Left lung (tissue), 10 donors: ENCODE measurements around the gene PIK3R3. TPM values are rescaled to one million over a fixed set of nuclear protein-coding genes. Genes with fewer than 3 reads are reported as not detected.
A peak's percentile ranks its signal among the peaks of the same experiment; 100 is the strongest.

Source experiments
- ATAC-seq: fragments of 200-7000 bp; cut with Tn5 transposase; one replicate; pipeline ENCODE4 v1.9.1; 2020; ENCODE audit warnings: moderate library complexity
- DNase-seq, 4 donors: peaks; one replicate each; pipeline ENCODE4 v3.0.0-alpha.2; 2013 to 2020
- H3K27ac ChIP-seq, 2 donors: fragments of 200-600 bp; sonication (generic) in 1 of 2; one replicate each; pipeline versions ENCODE4 v1.5.0 to v1.8.0; 2020 to 2021
- H3K27me3 ChIP-seq, 2 donors: fragments of 200-600 bp; sonication (generic) in 1 of 2; one replicate each; pipeline versions ENCODE4 v1.5.0 to v1.8.0; 2020 to 2021
- H3K36me3 ChIP-seq, 2 donors: fragments of 200-600 bp; sonication (generic) in 1 of 2; one replicate each; pipeline versions ENCODE4 v1.5.0 to v1.8.0; 2020 to 2021
- H3K4me1 ChIP-seq, 2 donors: fragments of 200-600 bp; one replicate each; pipeline ENCODE4 v1.8.0; 2021
- H3K4me3 ChIP-seq, 2 donors: fragments of 200-600 bp; sonication (generic) in 1 of 2; one replicate each; pipeline versions ENCODE4 v1.5.0 to v1.8.0; 2020 to 2021; ENCODE audit warnings: mild to moderate bottlenecking in 1 of 2
- H3K9me3 ChIP-seq, 2 donors: fragments of 200-600 bp; sonication (generic) in 1 of 2; one replicate each; pipeline versions ENCODE4 v1.5.0 to v1.8.0; 2020 to 2021
- intact Hi-C, 2 donors: fragments of 100-400 bp; cut with DNase I; formaldehyde crosslinking; loops; one replicate each; pipeline versions ENCODE4 v1.11.2 to v1.14.2; 2022
- polyA plus RNA-seq, 6 donors: library from polyadenylated mRNA; unstranded; fragments of 120-200 nt; gene quantifications; one replicate each; pipeline ENCODE4 v1.2.1, GENCODE V29; 2013; ENCODE audit not compliant: insufficient read length in 6 of 6
- total RNA-seq, 2 donors: library from RNA; stranded (reverse); fragmentation: NEBNext Ultra II Directional; extraction: Animal tissue kit (Norgen Biotek cat#: 25700); gene quantifications; one replicate each; pipeline ENCODE4 v1.2.1, GENCODE V29; 2021
- TF ChIP-seq, protein P1 (sequence below), 2 donors: fragments of 200-600 bp; sonication (generic) in 1 of 2; IDR thresholded peaks; one replicate each; pipeline versions ENCODE4 v1.5.0 to v1.8.0; 2021; ENCODE audit warnings: antibody characterized with exemption in 2 of 2
- donor health status: DM: no; HTN: yes; CAD: no.
- donor health status: DM: no; HTN: no; CAD: no.

Gene PIK3R3
- total and polyA plus RNA-seq, 8 donors = 15.2 to 46.5 (median 22.6) TPM

DNA sequence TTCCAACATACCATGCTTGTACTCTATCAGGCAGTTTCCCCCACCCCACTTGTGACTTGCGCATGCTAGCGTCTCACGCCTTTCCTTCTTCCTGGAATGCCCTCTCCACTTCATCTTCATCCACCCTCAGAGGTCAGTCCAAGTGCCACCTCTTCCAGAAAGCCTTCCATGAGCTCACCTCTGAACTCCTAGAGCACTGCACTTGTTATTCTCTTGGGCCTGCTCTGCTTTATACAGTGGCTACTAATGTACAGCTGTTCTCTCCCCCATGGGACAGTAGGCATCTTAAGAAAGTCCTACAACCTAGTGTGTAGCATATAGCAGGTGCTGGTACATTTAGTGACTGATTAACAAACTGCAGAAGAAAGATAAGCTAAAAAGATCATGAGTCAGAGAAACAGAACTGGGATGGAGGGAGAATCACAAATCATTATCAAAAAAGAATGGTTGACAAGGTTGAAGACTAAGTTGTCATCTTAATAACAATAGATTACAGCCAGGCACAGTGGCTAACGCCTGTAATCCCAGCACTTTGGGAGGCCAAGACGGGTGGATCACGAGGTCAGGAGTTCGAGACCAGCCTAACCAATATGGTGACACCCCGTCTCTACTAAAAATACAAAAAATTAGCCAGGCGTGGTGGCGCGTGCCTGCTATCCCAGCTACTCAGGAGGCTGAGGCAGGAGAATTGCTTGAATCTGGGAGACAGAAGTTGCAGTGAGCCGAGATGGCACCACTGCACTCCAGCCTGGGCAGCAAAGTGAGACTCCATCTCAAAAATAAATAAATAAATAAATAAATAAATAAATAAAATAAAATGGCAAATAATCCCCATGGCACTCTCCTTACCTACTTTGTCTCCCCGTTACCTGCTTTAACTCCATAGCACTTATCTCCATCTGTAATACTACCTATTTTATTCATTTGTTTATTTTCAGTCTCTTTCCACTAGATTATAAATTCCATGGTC lies 26.2 kb upstream of the PIK3R3 start:
- no peaks in the 10 kb centered on the region for H3K4me1 ChIP-seq
- H3K9me3 ChIP-seq = no peaks in the 10 kb centered on the region
- TF ChIP-seq, protein P1, sequence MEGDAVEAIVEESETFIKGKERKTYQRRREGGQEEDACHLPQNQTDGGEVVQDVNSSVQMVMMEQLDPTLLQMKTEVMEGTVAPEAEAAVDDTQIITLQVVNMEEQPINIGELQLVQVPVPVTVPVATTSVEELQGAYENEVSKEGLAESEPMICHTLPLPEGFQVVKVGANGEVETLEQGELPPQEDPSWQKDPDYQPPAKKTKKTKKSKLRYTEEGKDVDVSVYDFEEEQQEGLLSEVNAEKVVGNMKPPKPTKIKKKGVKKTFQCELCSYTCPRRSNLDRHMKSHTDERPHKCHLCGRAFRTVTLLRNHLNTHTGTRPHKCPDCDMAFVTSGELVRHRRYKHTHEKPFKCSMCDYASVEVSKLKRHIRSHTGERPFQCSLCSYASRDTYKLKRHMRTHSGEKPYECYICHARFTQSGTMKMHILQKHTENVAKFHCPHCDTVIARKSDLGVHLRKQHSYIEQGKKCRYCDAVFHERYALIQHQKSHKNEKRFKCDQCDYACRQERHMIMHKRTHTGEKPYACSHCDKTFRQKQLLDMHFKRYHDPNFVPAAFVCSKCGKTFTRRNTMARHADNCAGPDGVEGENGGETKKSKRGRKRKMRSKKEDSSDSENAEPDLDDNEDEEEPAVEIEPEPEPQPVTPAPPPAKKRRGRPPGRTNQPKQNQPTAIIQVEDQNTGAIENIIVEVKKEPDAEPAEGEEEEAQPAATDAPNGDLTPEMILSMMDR (IDR thresholded peaks at IDR 0.05) = no peak
- H3K36me3 ChIP-seq = no peaks in the 10 kb centered on the region
- ATAC-seq (peak; percentile 55), DNase-seq (no peak)
- no peak overlapping the region for H3K27ac ChIP-seq
- intact Hi-C loops = no loop called here
- no peaks in the 10 kb centered on the region for H3K27me3 ChIP-seq
- no peak overlapping the region for H3K4me3 ChIP-seq

- Histone ChIP-seq H3K27me3 (no peaks in the 10 kb centered on the region), H3K9me3 (no peaks in the 10 kb centered on the region), H3K27ac (no peak overlapping the region), H3K36me3 (no peaks in the 10 kb centered on the region), H3K4me1 (no peaks in the 10 kb centered on the region), H3K4me3 (no peak overlapping the region)
- intact Hi-C loops = no loop called here
- DNase-seq (no peak), ATAC-seq (no peak)
- TF ChIP-seq, protein P1 (IDR thresholded peaks at IDR 0.05) = no peak
Observed at GRCh38 chr1:46157916-46158311, 25.5 kb upstream of the PIK3R3 start.

DNA sequence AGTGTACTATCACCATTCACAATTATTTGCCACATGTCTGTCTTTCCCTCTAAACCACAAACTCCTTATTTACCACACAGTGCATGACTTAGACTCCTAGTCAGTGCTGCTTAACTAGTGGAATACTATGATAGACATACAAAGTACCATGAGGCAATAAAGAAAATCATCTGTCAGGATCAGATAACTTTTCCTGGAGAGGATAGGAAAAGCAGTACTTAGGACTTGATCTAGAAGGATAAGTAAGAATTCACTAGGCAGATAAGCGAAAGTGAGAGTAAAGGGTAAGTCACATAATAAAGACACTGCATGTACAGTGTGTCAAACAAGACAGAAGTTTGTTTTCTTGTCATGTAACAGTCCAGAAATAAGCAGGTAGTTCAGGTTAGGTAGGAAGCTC lies 21.3 kb upstream of the PIK3R3 start:
- no peak overlapping the region for H3K27ac ChIP-seq
- no peaks in the 10 kb centered on the region for H3K36me3 ChIP-seq
- DNase-seq (no peak), ATAC-seq (no peak)
- H3K27me3 ChIP-seq = no peaks in the 10 kb centered on the region
- TF ChIP-seq, protein P1 (IDR thresholded peaks at IDR 0.05) = no peak
- no peaks in the 10 kb centered on the region for H3K9me3 ChIP-seq
- no peaks in the 10 kb centered on the region for H3K4me1 ChIP-seq
- no peak overlapping the region for H3K4me3 ChIP-seq
- intact Hi-C loops = no loop called here

DNA sequence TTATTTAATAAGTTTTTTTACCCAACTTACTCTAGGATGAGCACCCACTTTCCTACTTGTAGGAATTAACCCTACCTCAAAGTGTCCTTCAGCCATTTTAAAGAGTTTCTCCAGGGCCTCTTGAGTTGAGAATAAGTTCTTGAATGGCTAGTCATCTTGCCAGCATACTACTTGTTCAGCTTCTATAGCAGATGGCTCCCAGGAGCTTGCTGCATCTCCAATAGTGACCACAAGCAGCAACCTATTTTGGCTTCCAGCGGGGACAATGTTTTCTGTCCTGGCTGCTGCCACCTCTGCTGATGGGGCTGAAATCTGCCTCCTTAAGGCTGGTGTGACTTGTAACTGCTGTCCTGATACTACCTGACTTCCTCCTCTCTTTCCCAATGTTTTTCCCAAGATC lies 20.8 kb upstream of the PIK3R3 start:
- ATAC-seq (peak; percentile 71), DNase-seq (no peak)
- no peaks in the 10 kb centered on the region for H3K9me3 ChIP-seq
- H3K27ac ChIP-seq = no peak overlapping the region
- intact Hi-C loops = no loop called here
- TF ChIP-seq, protein P1 (IDR thresholded peaks at IDR 0.05) = no peak
- H3K27me3 ChIP-seq = no peaks in the 10 kb centered on the region
- H3K4me3 ChIP-seq = no peak overlapping the region
- H3K36me3 ChIP-seq = no peaks in the 10 kb centered on the region
- H3K4me1 ChIP-seq = no peaks in the 10 kb centered on the region

DNA sequence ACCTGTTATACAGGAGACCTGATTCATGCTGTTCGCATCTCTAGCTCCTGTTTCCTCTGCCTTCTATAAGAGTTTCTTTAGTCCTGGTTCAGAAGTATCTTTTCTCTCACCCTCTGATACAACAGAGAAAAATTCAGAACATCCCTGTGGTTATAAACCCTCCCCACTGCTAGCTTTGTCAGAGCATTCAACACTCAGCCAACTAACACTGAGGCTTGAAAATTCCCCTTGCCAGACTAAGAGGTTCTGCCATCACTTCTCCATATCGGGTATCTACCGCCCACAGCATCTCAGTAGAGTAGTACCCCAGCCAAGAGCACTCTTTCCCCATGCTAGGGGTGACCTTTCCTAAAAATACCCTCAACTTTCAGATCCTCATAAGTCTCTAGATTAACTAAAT lies 19.6 kb upstream of the PIK3R3 start:
- no peaks in the 10 kb centered on the region for H3K27me3 ChIP-seq
- TF ChIP-seq, protein P1 (IDR thresholded peaks at IDR 0.05) = no peak
- no peak overlapping the region for H3K4me3 ChIP-seq
- H3K27ac ChIP-seq = no peak overlapping the region
- H3K4me1 ChIP-seq = no peaks in the 10 kb centered on the region
- no peaks in the 10 kb centered on the region for H3K9me3 ChIP-seq
- intact Hi-C loops = no loop called here
- DNase-seq (no peak), ATAC-seq (no peak)
- no peaks in the 10 kb centered on the region for H3K36me3 ChIP-seq
